Glomerular visceral epithelial cell (primary cell): ENCODE measurements around the gene TLN1.

Experiments used
- DNase-seq: peaks from one replicate; pipeline ENCODE4 v3.0.0-alpha.2; 2016; ENCODE audit errors: extremely low spot score

TLN1 gene

GRCh38 chr9:35753466-35753865, 21.5 kb upstream of the TLN1 start:
- no peak for DNase-seq

GRCh38 chr9:35750256-35750531, 18.2 kb upstream of the TLN1 start:
- no peak for DNase-seq

GRCh38 chr9:35749515-35750255, 17.7 kb upstream of the TLN1 start:
- DNase-seq = no peak

- DNase-seq = peak; percentile 84
Measured at GRCh38 chr9:35748858-35749514, 17.0 kb upstream of the TLN1 start, which contains the start of the genes GBA2 and RGP1. Gene GBA2 (minus strand): TSS chr9:35749228. CDS start chr9:35748704, 524 bp downstream. Gene RGP1 (plus strand): TSS chr9:35749287. CDS start chr9:35749756, 469 bp downstream.

GRCh38 chr9:35748242-35748857, 16.4 kb upstream of the TLN1 start:
- DNase-seq = no peak

GRCh38 chr9:35746583-35746982, 14.6 kb upstream of the TLN1 start:
- no peak for DNase-seq

GRCh38 chr9:35745569-35745968, 13.6 kb upstream of the TLN1 start:
- DNase-seq = no peak

GRCh38 chr9:35743880-35744518, 12.0 kb upstream of the TLN1 start:
- no peak for DNase-seq

- no peak for DNase-seq
Measured at GRCh38 chr9:35743452-35743851, 11.5 kb upstream of the TLN1 start.

GRCh38 chr9:35741740-35742139, 9.7 kb upstream of the TLN1 start:
- DNase-seq = no peak

GRCh38 chr9:35740243-35740642, 8.2 kb upstream of the TLN1 start:
- no peak for DNase-seq

- no peak for DNase-seq
Measured at GRCh38 chr9:35738924-35739323, 6.9 kb upstream of the TLN1 start.

- no peak for DNase-seq
Measured at GRCh38 chr9:35738186-35738585, 6.2 kb upstream of the TLN1 start.

- no peak for DNase-seq
Measured at GRCh38 chr9:35737143-35737542, 5.1 kb upstream of the TLN1 start.

GRCh38 chr9:35736201-35736633, 4.2 kb upstream of the TLN1 start:
- DNase-seq = peak; percentile 82

GRCh38 chr9:35734096-35734495, 2.1 kb upstream of the TLN1 start:
- DNase-seq = no peak

- DNase-seq = peak; percentile 77
Measured at GRCh38 chr9:35732800-35733541, 976 bp upstream of the TLN1 start.

- DNase-seq = no peak
Measured at GRCh38 chr9:35731415-35732184, 395 bp downstream of the TLN1 start.

- DNase-seq = no peak
Measured at GRCh38 chr9:35730486-35730854, 1.5 kb downstream of the TLN1 start.

- DNase-seq = peak; percentile 89
Measured at GRCh38 chr9:35729700-35730485, 2.1 kb downstream of the TLN1 start.
